Body of pancreas (tissue), 4 donors: ENCODE data around the gene MAN2A1. TPM values are rescaled to one million over a fixed set of nuclear protein-coding genes. Genes with fewer than 3 reads are reported as not detected.

Experiments used
- ATAC-seq: fragments of 150-250 bp; one replicate; pipeline ENCODE4 v1.9.1; 2016
- DNase-seq, 4 donors: peaks; one replicate each; pipeline ENCODE4 v3.0.0-alpha.2; 2019
- H3K27ac ChIP-seq, 4 donors: fragments of 200-600 bp; sonication (generic); 1 replicate in 3 of 4; 2 replicates in 1 of 4; pipeline versions ENCODE4 v1.5.1 to v1.6.1; 2016 to 2019; ENCODE audit warnings: mild to moderate bottlenecking in 1 of 4, mixed read lengths in 1 of 4, moderate library complexity in 1 of 4
- H3K27me3 ChIP-seq, 2 donors: fragments of 200-600 bp; sonication (generic); one replicate each; pipeline ENCODE4 v1.6.0; 2016; ENCODE audit warnings: mild to moderate bottlenecking in 1 of 2
- H3K36me3 ChIP-seq, 2 donors: fragments of 200-600 bp; sonication (generic); replicated peaks in 1 of 2; 2 replicates each; pipeline ENCODE4 v1.5.1; 2016; ENCODE audit warnings: low read depth in 2 of 2; ENCODE audit not compliant: insufficient read depth in 1 of 2
- H3K4me1 ChIP-seq: fragments of 200-600 bp; sonication (generic); one replicate; pipeline ENCODE4 v1.6.0; 2016
- H3K4me3 ChIP-seq, 2 donors: fragments of 200-600 bp; sonication (generic); 1 replicate in 1 of 2; 2 replicates in 1 of 2; pipeline ENCODE4 v1.5.1; 2016 to 2019
- H3K9me3 ChIP-seq, 3 donors: fragments of 200-600 bp; sonication (generic); 1 replicate in 2 of 3; 2 replicates in 1 of 3; pipeline ENCODE4 v1.5.1; 2016
- CTCF ChIP-seq, 7 experiments: fragments of 450-650 bp in 4 of 7; fragments of 200-600 bp in 3 of 7; sonication (generic) in 3 of 7; IDR thresholded peaks; one replicate each; pipeline ENCODE4 v1.5.1; 2016 to 2019; ENCODE audit warnings: antibody characterized with exemption in 7 of 7
- POLR2A ChIP-seq, 3 donors: fragments of 450-650 bp; IDR thresholded peaks; one replicate each; pipeline ENCODE4 v1.6.1; 2016; ENCODE audit warnings: antibody characterized with exemption in 3 of 3, mild to moderate bottlenecking in 2 of 3
- WGBS, 2 donors: methylation state at CpG; one replicate each; pipeline ENCODE4 v1.1.5; 2017; 5-methylcytosine and 5-hydroxymethylcytosine counted together
- intact Hi-C: fragments of 100-400 bp; cut with DNase I; formaldehyde crosslinking; loops from one replicate; pipeline ENCODE4 v1.15.1; 2023
- total RNA-seq, 2 donors: library from RNA; depleted of rRNA; stranded (reverse); fragments of >200 nt; gene quantifications; one replicate each; pipeline ENCODE4 v1.1.0, GENCODE V29; 2016

The MAN2A1 gene
- total RNA-seq, 2 donors from 2014 or later: 43.8 to 61.7 TPM

GRCh38 chr5:109900911-109901627 is 211.3 kb downstream of the MAN2A1 start:
- H3K27ac ChIP-seq: no peak overlapping the region
- peak in 1 of 4 donors; percentile 8 for DNase-seq
- no peak overlapping the region for H3K4me3 ChIP-seq
- ATAC-seq: peak; percentile 55
- no peaks in the 10 kb centered on the region for H3K27me3 ChIP-seq
- no peaks in the 10 kb centered on the region for H3K9me3 ChIP-seq
- no peaks in the 10 kb centered on the region for H3K36me3 ChIP-seq
- TF ChIP-seq CTCF (IDR thresholded peaks at IDR 0.05) (no peak), POLR2A (IDR thresholded peaks at IDR 0.05) (no peak)
- intact Hi-C loops: no loop called here
- peaks cover 13% of the 10 kb centered on the region for H3K4me1 ChIP-seq
- WGBS, 2 donors: 72 to 78% methylated on average over 3 of the region's 3 CpGs

- H3K36me3 ChIP-seq: no peaks in the 10 kb centered on the region
- no peak overlapping the region for H3K4me3 ChIP-seq
- H3K4me1 ChIP-seq: peaks cover 13% of the 10 kb centered on the region
- ATAC-seq: no peak
- no peak overlapping the region for H3K27ac ChIP-seq
- H3K27me3 ChIP-seq: no peaks in the 10 kb centered on the region
- intact Hi-C loops: no loop called here
- no peak for DNase-seq
- H3K9me3 ChIP-seq: no peaks in the 10 kb centered on the region
- TF ChIP-seq POLR2A (IDR thresholded peaks at IDR 0.05) (no peak), CTCF (IDR thresholded peaks at IDR 0.05) (no peak)
- 32 to 50% methylated on average over 1 of the region's 1 CpG for WGBS, 2 donors
These were observed 211.9 kb downstream of the MAN2A1 start for GRCh38 chr5:109901628-109901981.

GRCh38 chr5:109903061-109903460 is 213.3 kb downstream of the MAN2A1 start:
- DNase-seq (no peak), ATAC-seq (no peak)
- Histone ChIP-seq H3K27ac (no peak overlapping the region), H3K9me3 (no peaks in the 10 kb centered on the region), H3K4me1 (peaks cover 13% of the 10 kb centered on the region), H3K4me3 (no peak overlapping the region), H3K27me3 (no peaks in the 10 kb centered on the region), H3K36me3 (no peaks in the 10 kb centered on the region)
- intact Hi-C loops: no loop called here
- no peak for TF ChIP-seq CTCF (IDR thresholded peaks at IDR 0.05)
- no peak for TF ChIP-seq POLR2A (IDR thresholded peaks at IDR 0.05)
- 56 to 62% methylated on average over 2 of the region's 2 CpGs for WGBS, 2 donors

GRCh38 chr5:109905906-109906305 is 216.2 kb downstream of the MAN2A1 start:
- Histone ChIP-seq H3K4me1 (peaks cover 10% of the 10 kb centered on the region), H3K27ac (no peak overlapping the region), H3K9me3 (no peaks in the 10 kb centered on the region), H3K27me3 (no peaks in the 10 kb centered on the region), H3K4me3 (no peak overlapping the region), H3K36me3 (no peaks in the 10 kb centered on the region)
- DNase-seq: no peak
- intact Hi-C loops: no loop called here
- 76 to 86% methylated on average over 1 of the region's 1 CpG for WGBS, 2 donors
- no peak for ATAC-seq
- TF ChIP-seq CTCF (IDR thresholded peaks at IDR 0.05) (no peak), POLR2A (IDR thresholded peaks at IDR 0.05) (no peak)

GRCh38 chr5:109907189-109907588 is 217.5 kb downstream of the MAN2A1 start:
- Histone ChIP-seq H3K9me3 (no peaks in the 10 kb centered on the region), H3K27me3 (no peaks in the 10 kb centered on the region), H3K27ac (no peak overlapping the region), H3K4me3 (no peak overlapping the region), H3K36me3 (no peaks in the 10 kb centered on the region), H3K4me1 (no peaks in the 10 kb centered on the region)
- TF ChIP-seq CTCF (IDR thresholded peaks at IDR 0.05): no peak
- TF ChIP-seq POLR2A (IDR thresholded peaks at IDR 0.05): no peak
- ATAC-seq: no peak
- 61 to 65% methylated on average over 3 of the region's 3 CpGs for WGBS, 2 donors
- intact Hi-C loops: no loop called here
- DNase-seq: no peak
